Measurements from ENCODE around the gene RAB24.

RAB24 gene

DNA sequence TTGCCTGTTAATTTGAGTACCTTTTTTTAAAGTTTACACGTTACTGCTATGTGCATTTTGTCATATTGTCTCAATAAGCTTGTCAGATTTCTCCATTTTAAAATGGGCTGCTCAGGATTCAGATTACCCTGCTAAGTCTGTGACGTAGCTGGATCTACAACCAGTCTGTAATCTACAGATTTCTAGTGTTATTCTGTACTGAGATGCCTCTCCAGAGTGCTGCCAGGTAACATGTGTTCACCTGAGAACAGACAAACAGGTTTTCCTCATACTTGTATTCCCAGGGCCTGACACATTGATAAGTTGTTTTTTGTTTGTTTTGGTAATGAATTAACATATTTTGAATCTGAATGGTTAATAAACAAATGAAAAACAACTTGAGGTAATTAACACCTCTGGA, 15.3 kb downstream of the RAB24 start:
- TF ChIP-seq, protein P1, sequence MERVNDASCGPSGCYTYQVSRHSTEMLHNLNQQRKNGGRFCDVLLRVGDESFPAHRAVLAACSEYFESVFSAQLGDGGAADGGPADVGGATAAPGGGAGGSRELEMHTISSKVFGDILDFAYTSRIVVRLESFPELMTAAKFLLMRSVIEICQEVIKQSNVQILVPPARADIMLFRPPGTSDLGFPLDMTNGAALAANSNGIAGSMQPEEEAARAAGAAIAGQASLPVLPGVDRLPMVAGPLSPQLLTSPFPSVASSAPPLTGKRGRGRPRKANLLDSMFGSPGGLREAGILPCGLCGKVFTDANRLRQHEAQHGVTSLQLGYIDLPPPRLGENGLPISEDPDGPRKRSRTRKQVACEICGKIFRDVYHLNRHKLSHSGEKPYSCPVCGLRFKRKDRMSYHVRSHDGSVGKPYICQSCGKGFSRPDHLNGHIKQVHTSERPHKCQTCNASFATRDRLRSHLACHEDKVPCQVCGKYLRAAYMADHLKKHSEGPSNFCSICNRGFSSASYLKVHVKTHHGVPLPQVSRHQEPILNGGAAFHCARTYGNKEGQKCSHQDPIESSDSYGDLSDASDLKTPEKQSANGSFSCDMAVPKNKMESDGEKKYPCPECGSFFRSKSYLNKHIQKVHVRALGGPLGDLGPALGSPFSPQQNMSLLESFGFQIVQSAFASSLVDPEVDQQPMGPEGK (CRISPR knock-in tag; IDR thresholded peaks at IDR 0.05; ENCODE audit: borderline replicate concordance), result no peak
- no peak for TF ChIP-seq ZNF70 (CRISPR knock-in tag; IDR thresholded peaks at IDR 0.05)
- TF ChIP-seq ZC3H10 (CRISPR knock-in tag; IDR thresholded peaks at IDR 0.05), result no peak
- TF ChIP-seq TOX (CRISPR knock-in tag; IDR thresholded peaks at IDR 0.05; ENCODE audit: borderline replicate concordance), result no peak
- no peak for TF ChIP-seq BACH2 (CRISPR knock-in tag; IDR thresholded peaks at IDR 0.05; ENCODE audit: borderline replicate concordance)
- TF ChIP-seq PPARA (CRISPR knock-in tag; IDR thresholded peaks at IDR 0.05; ENCODE audit: borderline replicate concordance), result no peak
- TF ChIP-seq ZNF565 (CRISPR knock-in tag; conservative IDR thresholded peaks at IDR 0.05; ENCODE audit: low read depth), result no peak
- TF ChIP-seq ZFP3 (CRISPR knock-in tag; IDR thresholded peaks at IDR 0.05), result no peak
- TF ChIP-seq ZNF8 (CRISPR knock-in tag; IDR thresholded peaks at IDR 0.05), result no peak
- no peak for TF ChIP-seq TCF4 (CRISPR knock-in tag; IDR thresholded peaks at IDR 0.05; ENCODE audit: borderline replicate concordance)
- TF ChIP-seq ARNTL (CRISPR knock-in tag; IDR thresholded peaks at IDR 0.05; ENCODE audit: borderline replicate concordance, low read depth), result no peak
- TF ChIP-seq, protein P2, sequence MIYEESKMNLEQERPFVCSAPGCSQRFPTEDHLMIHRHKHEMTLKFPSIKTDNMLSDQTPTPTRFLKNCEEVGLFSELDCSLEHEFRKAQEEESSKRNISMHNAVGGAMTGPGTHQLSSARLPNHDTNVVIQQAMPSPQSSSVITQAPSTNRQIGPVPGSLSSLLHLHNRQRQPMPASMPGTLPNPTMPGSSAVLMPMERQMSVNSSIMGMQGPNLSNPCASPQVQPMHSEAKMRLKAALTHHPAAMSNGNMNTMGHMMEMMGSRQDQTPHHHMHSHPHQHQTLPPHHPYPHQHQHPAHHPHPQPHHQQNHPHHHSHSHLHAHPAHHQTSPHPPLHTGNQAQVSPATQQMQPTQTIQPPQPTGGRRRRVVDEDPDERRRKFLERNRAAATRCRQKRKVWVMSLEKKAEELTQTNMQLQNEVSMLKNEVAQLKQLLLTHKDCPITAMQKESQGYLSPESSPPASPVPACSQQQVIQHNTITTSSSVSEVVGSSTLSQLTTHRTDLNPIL (CRISPR knock-in tag; IDR thresholded peaks at IDR 0.05; ENCODE audit: low read depth), result no peak
- TF ChIP-seq ISL1 (CRISPR knock-in tag; IDR thresholded peaks at IDR 0.05), result no peak
- TF ChIP-seq ZFP30 (CRISPR knock-in tag; IDR thresholded peaks at IDR 0.05), result no peak
- TF ChIP-seq SNAI2 (CRISPR knock-in tag; IDR thresholded peaks at IDR 0.05), result no peak
- TF ChIP-seq, protein P3, sequence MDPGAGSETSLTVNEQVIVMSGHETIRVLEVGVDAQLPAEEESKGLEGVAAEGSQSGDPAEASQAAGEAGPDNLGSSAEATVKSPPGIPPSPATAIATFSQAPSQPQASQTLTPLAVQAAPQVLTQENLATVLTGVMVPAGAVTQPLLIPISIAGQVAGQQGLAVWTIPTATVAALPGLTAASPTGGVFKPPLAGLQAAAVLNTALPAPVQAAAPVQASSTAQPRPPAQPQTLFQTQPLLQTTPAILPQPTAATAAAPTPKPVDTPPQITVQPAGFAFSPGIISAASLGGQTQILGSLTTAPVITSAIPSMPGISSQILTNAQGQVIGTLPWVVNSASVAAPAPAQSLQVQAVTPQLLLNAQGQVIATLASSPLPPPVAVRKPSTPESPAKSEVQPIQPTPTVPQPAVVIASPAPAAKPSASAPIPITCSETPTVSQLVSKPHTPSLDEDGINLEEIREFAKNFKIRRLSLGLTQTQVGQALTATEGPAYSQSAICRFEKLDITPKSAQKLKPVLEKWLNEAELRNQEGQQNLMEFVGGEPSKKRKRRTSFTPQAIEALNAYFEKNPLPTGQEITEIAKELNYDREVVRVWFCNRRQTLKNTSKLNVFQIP (CRISPR knock-in tag; IDR thresholded peaks at IDR 0.05; ENCODE audit: borderline replicate concordance, low read depth), result no peak
- no peak for TF ChIP-seq OSR1 (CRISPR knock-in tag; IDR thresholded peaks at IDR 0.05)
- TF ChIP-seq GLIS3 (CRISPR knock-in tag; IDR thresholded peaks at IDR 0.05), result no peak
- no peak for TF ChIP-seq RARB (CRISPR knock-in tag; IDR thresholded peaks at IDR 0.05)
- no peak for ATAC-seq

DNA sequence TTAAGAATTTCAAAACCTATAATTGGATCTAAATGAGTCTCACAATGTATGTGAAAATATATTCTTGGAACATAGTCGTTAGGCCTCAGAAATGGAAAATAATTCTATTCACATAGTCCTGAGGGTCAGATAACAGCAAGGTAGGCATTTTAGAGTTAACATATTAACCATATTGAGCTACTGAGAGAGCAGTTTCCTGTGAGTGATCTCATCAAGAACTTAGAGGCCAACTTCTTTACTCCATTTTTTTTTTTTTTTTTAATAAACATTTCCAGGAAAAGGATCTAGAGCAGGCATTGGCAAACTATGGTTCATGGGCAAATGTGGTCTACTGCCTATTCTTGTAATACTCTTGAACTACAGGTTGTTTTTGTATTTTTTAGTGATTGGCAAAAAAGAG, 26.6 kb downstream of the RAB24 start:
- no peak for ATAC-seq

More for the DNA sequence above, 26.6 kb downstream of the RAB24 start:
- TF ChIP-seq PPARA (CRISPR knock-in tag; IDR thresholded peaks at IDR 0.05; ENCODE audit: borderline replicate concordance) (no peak), OSR1 (CRISPR knock-in tag; IDR thresholded peaks at IDR 0.05) (no peak), BACH2 (CRISPR knock-in tag; IDR thresholded peaks at IDR 0.05; ENCODE audit: borderline replicate concordance) (no peak), ZC3H10 (CRISPR knock-in tag; IDR thresholded peaks at IDR 0.05) (no peak)
- TF ChIP-seq, protein P1 (CRISPR knock-in tag; IDR thresholded peaks at IDR 0.05; ENCODE audit: borderline replicate concordance), result no peak
- TF ChIP-seq, protein P4, sequence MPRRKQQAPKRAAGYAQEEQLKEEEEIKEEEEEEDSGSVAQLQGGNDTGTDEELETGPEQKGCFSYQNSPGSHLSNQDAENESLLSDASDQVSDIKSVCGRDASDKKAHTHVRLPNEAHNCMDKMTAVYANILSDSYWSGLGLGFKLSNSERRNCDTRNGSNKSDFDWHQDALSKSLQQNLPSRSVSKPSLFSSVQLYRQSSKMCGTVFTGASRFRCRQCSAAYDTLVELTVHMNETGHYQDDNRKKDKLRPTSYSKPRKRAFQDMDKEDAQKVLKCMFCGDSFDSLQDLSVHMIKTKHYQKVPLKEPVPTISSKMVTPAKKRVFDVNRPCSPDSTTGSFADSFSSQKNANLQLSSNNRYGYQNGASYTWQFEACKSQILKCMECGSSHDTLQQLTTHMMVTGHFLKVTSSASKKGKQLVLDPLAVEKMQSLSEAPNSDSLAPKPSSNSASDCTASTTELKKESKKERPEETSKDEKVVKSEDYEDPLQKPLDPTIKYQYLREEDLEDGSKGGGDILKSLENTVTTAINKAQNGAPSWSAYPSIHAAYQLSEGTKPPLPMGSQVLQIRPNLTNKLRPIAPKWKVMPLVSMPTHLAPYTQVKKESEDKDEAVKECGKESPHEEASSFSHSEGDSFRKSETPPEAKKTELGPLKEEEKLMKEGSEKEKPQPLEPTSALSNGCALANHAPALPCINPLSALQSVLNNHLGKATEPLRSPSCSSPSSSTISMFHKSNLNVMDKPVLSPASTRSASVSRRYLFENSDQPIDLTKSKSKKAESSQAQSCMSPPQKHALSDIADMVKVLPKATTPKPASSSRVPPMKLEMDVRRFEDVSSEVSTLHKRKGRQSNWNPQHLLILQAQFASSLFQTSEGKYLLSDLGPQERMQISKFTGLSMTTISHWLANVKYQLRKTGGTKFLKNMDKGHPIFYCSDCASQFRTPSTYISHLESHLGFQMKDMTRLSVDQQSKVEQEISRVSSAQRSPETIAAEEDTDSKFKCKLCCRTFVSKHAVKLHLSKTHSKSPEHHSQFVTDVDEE (CRISPR knock-in tag; IDR thresholded peaks at IDR 0.05), result no peak
- TF ChIP-seq, protein P5, sequence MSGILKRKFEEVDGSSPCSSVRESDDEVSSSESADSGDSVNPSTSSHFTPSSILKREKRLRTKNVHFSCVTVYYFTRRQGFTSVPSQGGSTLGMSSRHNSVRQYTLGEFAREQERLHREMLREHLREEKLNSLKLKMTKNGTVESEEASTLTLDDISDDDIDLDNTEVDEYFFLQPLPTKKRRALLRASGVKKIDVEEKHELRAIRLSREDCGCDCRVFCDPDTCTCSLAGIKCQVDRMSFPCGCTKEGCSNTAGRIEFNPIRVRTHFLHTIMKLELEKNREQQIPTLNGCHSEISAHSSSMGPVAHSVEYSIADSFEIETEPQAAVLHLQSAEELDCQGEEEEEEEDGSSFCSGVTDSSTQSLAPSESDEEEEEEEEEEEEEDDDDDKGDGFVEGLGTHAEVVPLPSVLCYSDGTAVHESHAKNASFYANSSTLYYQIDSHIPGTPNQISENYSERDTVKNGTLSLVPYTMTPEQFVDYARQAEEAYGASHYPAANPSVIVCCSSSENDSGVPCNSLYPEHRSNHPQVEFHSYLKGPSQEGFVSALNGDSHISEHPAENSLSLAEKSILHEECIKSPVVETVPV (CRISPR knock-in tag; IDR thresholded peaks at IDR 0.05), result no peak

Data from SK-N-SH treated with all-trans-retinoic acid at 6 μM for 48 hours (cell line).